Keratinocyte (primary cell): ENCODE results near the gene SLC25A21. TPM values are rescaled to one million over a fixed set of nuclear protein-coding genes. Genes with fewer than 3 reads are reported as not detected.

ENCODE experiments used
- DNase-seq: peaks from one replicate; pipeline ENCODE4 v3.0.0-alpha.2; 2011; ENCODE audit warnings: low read depth, missing footprints, low spot score
- FAIRE-seq: peaks from 2 replicates; lab custom pipeline; 2011; peaks lifted over from hg19 to GRCh38; lab: Jason Lieb, UNC
- H2AFZ ChIP-seq: 2 replicates; pipeline ENCODE4 v1.6.0; 2012; ENCODE audit warnings: low read length, control low read depth, inconsistent platforms; ENCODE audit not compliant: control insufficient read depth
- H3K27ac ChIP-seq: 2 replicates; pipeline ENCODE4 v1.5.1; 2011; ENCODE audit warnings: low read length; ENCODE audit not compliant: control insufficient read depth, insufficient read depth
- H3K27me3 ChIP-seq: 3 replicates; pipeline ENCODE4 v1.6.0; 2011; ENCODE audit warnings: low read length; ENCODE audit not compliant: control insufficient read depth, insufficient read depth; ENCODE audit errors: extremely low read depth
- H3K36me3 ChIP-seq, 2 experiments: 2 replicates in 1 of 2; 3 replicates in 1 of 2; pipeline ENCODE4 v1.5.1; 2011; ENCODE audit warnings: low read length in 2 of 2, mild to moderate bottlenecking in 1 of 2; ENCODE audit not compliant: control insufficient read depth in 2 of 2, insufficient read depth in 2 of 2; ENCODE audit errors: extremely low read depth in 1 of 2
- H3K4me1 ChIP-seq: 3 replicates; pipeline ENCODE4 v1.5.1; 2011; ENCODE audit warnings: low read length; ENCODE audit not compliant: control insufficient read depth, insufficient read depth; ENCODE audit errors: extremely low read depth
- H3K4me2 ChIP-seq: 3 replicates; pipeline ENCODE4 v1.6.0; 2011; ENCODE audit warnings: low read depth, low read length; ENCODE audit not compliant: control insufficient read depth, insufficient read depth; ENCODE audit errors: extremely low read depth
- H3K4me3 ChIP-seq, 3 experiments: fragments of 200-600 bp in 1 of 3; sonication (generic) in 1 of 3; 2 replicates in 2 of 3; 3 replicates in 1 of 3; pipeline ENCODE4 v1.5.1; 2011 to 2016; ENCODE audit warnings: low read length in 3 of 3, mild to moderate bottlenecking in 3 of 3, control low read depth in 2 of 3, inconsistent platforms in 1 of 3, low read depth in 1 of 3, mixed read lengths in 1 of 3, mixed run types in 1 of 3, moderate library complexity in 1 of 3; ENCODE audit not compliant: control insufficient read depth in 2 of 3, insufficient read depth in 2 of 3; ENCODE audit errors: extremely low read depth in 1 of 3
- H3K79me2 ChIP-seq: 2 replicates; pipeline ENCODE4 v1.6.0; 2012; ENCODE audit warnings: low read length; ENCODE audit not compliant: control insufficient read depth, insufficient read depth
- H3K9ac ChIP-seq: 3 replicates; pipeline ENCODE4 v1.6.0; 2011; ENCODE audit warnings: low read length; ENCODE audit not compliant: control insufficient read depth, insufficient read depth; ENCODE audit errors: extremely low read depth
- H3K9me1 ChIP-seq: 3 replicates; pipeline ENCODE4 v1.6.0; 2011; ENCODE audit warnings: low read length; ENCODE audit not compliant: control insufficient read depth, insufficient read depth; ENCODE audit errors: extremely low read depth
- H3K9me3 ChIP-seq: 2 replicates; pipeline ENCODE4 v1.5.1; 2012; ENCODE audit warnings: low read depth, low read length; ENCODE audit not compliant: control insufficient read depth
- H4K20me1 ChIP-seq: 3 replicates; pipeline ENCODE4 v1.6.0; 2011; ENCODE audit warnings: low read length; ENCODE audit not compliant: control insufficient read depth, insufficient read depth; ENCODE audit errors: extremely low read depth
- EZH2 ChIP-seq: IDR thresholded peaks from one replicate; pipeline ENCODE4 v1.6.1; 2012; ENCODE audit warnings: inconsistent platforms, mild to moderate bottlenecking, low read length, moderate library complexity
- dilution Hi-C: fragments of 300-500 bp; cut with MboI; formaldehyde crosslinking; loops from one replicate; pipeline ENCODE4 v1.7.0; 2020; ENCODE audit warnings: low sequenced_read_pairs; ENCODE audit not compliant: extremely low pct_ligation_motif_present
- polyA plus RNA-seq, 5 experiments: library from polyadenylated mRNA; depleted of rRNA in 3 of 5; stranded (reverse) in 3 of 5; stranded (forward) in 1 of 5; unstranded in 1 of 5; fragments of >200 nt; gene quantifications; 1 replicate in 1 of 5; 2 replicates in 3 of 5; 3 replicates in 1 of 5; pipeline versions ENCODE4 v1.2.1 to v1.2.3, GENCODE V29; 2011 to 2012; ENCODE audit warnings: missing spikeins in 2 of 5, low read depth in 1 of 5, low replicate concordance in 1 of 5
- TF ChIP-seq, protein P1 (sequence below), 3 experiments: IDR thresholded peaks in 1 of 3; conservative IDR thresholded peaks in 1 of 3; optimal IDR thresholded peaks in 1 of 3; 2 replicates in 2 of 3; 3 replicates in 1 of 3; pipeline versions ENCODE3 to v1.5.1; 2011; ENCODE audit warnings: low read length in 3 of 3, mild to moderate bottlenecking in 3 of 3, moderate library complexity in 2 of 3, control low read depth in 1 of 3, inconsistent platforms in 1 of 3; ENCODE audit not compliant: insufficient read depth in 2 of 3; ENCODE audit errors: extremely low read depth in 1 of 3

The SLC25A21 gene
- polyA plus RNA-seq, 1 donor (not counting 4 experiments of a cell fraction or from before 2014, with no cell fraction given): 0.66 TPM

DNA sequence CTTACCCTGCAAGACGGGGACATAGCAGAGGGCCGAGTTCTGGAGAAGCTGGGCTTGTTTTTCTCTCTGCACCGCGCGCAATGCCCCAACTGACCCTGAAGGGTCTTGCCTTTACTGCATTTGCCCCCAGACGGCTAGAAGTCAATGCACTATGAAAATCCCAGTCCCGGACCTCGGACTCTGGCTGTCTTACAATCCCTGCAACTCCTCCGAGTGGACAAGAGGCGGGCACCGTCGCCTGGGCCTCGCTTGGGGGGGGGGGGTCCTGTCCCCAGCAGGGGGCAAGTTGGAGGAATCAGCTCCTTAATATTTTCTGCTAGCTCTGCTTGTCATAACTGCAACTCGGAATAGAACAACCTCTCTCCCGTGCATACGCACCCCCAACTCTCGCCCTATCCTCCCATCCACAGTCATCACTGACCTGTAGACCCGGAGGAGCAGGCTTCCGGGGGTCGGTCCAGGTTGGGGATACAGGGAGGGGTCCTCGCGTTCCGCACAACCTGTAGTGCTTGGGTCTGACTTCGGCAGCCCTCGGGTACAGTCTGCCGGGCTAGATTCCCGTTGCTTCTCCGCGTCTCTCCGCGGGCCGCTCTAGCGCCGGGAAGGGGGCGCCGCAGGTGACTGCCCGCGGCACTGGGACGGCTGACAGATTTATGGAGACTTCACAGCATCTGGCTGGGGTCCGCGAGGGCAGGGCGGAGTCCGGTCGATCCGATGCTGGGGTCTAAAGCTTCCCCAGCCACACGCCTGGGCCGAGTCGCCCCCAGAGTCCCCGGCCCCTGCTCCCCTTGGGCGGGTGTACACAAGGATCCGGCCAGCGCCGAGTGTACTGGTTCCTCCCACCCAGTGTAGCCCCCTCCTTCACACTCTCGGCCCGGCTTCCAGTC lies 514.0 kb downstream of the SLC25A21 start:
- TF ChIP-seq, protein P1, sequence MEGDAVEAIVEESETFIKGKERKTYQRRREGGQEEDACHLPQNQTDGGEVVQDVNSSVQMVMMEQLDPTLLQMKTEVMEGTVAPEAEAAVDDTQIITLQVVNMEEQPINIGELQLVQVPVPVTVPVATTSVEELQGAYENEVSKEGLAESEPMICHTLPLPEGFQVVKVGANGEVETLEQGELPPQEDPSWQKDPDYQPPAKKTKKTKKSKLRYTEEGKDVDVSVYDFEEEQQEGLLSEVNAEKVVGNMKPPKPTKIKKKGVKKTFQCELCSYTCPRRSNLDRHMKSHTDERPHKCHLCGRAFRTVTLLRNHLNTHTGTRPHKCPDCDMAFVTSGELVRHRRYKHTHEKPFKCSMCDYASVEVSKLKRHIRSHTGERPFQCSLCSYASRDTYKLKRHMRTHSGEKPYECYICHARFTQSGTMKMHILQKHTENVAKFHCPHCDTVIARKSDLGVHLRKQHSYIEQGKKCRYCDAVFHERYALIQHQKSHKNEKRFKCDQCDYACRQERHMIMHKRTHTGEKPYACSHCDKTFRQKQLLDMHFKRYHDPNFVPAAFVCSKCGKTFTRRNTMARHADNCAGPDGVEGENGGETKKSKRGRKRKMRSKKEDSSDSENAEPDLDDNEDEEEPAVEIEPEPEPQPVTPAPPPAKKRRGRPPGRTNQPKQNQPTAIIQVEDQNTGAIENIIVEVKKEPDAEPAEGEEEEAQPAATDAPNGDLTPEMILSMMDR (optimal IDR thresholded peaks at IDR 0.05 in 1 of 3, IDR thresholded peaks at IDR 0.05 in 1 of 3, conservative IDR thresholded peaks at IDR 0.05 in 1 of 3; ENCODE audit: extremely low read depth in 1 of 3, insufficient read depth in 2 of 3, low read length in 3 of 3): no peak
- no peak for TF ChIP-seq EZH2

DNA sequence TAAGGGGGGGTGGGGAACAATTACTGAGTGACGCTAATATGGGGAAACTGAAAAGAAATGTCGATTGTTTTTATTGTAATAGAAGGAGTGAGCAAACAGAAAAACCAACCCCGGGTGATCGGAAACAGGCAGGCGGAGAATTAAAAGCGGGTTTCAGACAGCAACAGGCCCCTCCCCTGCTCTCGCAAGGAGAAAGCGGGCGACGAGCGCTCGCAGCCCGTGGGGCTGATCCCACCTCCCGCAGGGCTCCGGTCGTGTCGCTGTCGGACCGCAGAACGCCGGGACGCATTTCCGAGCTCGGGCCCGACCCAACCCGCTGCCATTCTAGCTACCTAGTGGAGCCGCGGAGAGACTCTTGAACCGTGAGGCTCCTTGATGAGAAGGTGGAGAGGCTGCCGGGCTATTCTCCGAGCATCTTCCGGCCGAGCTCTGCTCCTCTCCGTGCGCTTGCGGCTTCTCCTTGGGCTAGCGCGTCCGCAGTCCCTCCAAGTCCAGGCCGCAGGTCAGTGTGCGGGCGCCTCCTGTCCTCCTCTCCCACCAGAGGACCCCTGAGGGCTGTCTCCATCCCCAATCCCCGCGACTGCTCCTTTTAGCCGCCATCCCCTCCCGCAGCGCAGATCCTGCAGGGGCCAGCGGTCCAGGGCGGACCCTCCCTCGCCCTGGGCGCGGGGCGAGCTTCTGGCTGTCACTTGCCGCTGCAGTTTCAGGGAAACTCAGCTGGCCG lies 514.8 kb downstream of the SLC25A21 start:
- TF ChIP-seq, protein P1 (optimal IDR thresholded peaks at IDR 0.05 in 1 of 3, IDR thresholded peaks at IDR 0.05 in 1 of 3, conservative IDR thresholded peaks at IDR 0.05 in 1 of 3; ENCODE audit: extremely low read depth in 1 of 3, insufficient read depth in 2 of 3, low read length in 3 of 3): no peak
- TF ChIP-seq EZH2: peak; percentile 98
- Histone ChIP-seq H3K4me2 (peak overlapping the region; percentile 49), H3K9me3 (no peaks in the 10 kb centered on the region), H4K20me1 (no peaks in the 10 kb centered on the region), H3K9ac (no peak overlapping the region), H3K79me2 (no peaks in the 10 kb centered on the region), H3K27ac (no peak overlapping the region), H3K4me3 (peak overlapping the region in 2 of 3 experiments; percentile 15 to 50), H2AFZ (no peak overlapping the region), H3K36me3 (no peaks in the 10 kb centered on the region), H3K9me1 (no peaks in the 10 kb centered on the region), H3K4me1 (peaks cover 10% of the 10 kb centered on the region), H3K27me3 (peaks cover 93% of the 10 kb centered on the region)
- FAIRE-seq: no peak
- dilution Hi-C loops: no loop called here
- no peak for DNase-seq

More for the DNA sequence above, 514.0 kb downstream of the SLC25A21 start:
- Histone ChIP-seq H3K4me3 (no peak overlapping the region), H3K9ac (no peak overlapping the region), H3K79me2 (no peaks in the 10 kb centered on the region), H3K9me1 (no peaks in the 10 kb centered on the region), H4K20me1 (no peaks in the 10 kb centered on the region), H3K4me2 (no peak overlapping the region), H3K9me3 (no peaks in the 10 kb centered on the region), H2AFZ (no peak overlapping the region), H3K27ac (no peak overlapping the region), H3K4me1 (peaks cover 16% of the 10 kb centered on the region), H3K36me3 (no peaks in the 10 kb centered on the region), H3K27me3 (peaks cover 93% of the 10 kb centered on the region)
- FAIRE-seq (no peak), DNase-seq (no peak)
- dilution Hi-C loops: no loop called here
